ENCODE measurements around the gene RBBP6. TPM values are rescaled to one million over a fixed set of nuclear protein-coding genes. Genes with fewer than 3 reads are reported as not detected.

RBBP6 gene
- total RNA-seq, 1 donor from 2014 or later = 76.1 TPM

DNA sequence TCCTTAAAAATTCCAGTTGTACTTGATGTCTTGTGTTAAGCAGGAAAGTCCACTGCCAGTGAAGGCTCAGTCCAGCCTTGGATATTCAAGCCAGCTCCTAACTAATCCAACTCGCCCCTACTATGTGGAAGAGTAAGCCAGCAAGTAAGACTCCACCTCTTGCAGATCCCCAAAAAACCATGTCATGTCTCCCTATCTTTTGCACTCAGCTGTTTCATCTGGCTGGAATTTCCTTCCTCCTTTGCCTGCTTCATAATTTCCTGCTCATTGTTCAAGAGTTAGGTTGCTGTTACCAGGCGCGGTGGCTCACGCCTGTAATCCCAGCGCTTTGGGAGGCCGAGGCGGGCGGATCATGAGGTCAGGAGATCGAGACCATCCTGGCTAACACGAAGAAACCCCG, 37.8 kb downstream of the RBBP6 start:
- no peak for DNase-seq (ENCODE audit: low spot score, unreplicated experiment)
- Mint-ChIP-seq H3K36me3 (ENCODE audit: insufficient read depth) (peaks cover 17% of the 10 kb centered on the region), H3K9me3 (ENCODE audit: low read depth) (peaks cover 7% of the 10 kb centered on the region), H3K4me1 (ENCODE audit: low read depth) (no peaks in the 10 kb centered on the region), H3K4me3 (ENCODE audit: low read depth) (no peak overlapping the region), H3K27me3 (no peaks in the 10 kb centered on the region), H3K27ac (no peak overlapping the region)
- TF ChIP-seq, protein P1, sequence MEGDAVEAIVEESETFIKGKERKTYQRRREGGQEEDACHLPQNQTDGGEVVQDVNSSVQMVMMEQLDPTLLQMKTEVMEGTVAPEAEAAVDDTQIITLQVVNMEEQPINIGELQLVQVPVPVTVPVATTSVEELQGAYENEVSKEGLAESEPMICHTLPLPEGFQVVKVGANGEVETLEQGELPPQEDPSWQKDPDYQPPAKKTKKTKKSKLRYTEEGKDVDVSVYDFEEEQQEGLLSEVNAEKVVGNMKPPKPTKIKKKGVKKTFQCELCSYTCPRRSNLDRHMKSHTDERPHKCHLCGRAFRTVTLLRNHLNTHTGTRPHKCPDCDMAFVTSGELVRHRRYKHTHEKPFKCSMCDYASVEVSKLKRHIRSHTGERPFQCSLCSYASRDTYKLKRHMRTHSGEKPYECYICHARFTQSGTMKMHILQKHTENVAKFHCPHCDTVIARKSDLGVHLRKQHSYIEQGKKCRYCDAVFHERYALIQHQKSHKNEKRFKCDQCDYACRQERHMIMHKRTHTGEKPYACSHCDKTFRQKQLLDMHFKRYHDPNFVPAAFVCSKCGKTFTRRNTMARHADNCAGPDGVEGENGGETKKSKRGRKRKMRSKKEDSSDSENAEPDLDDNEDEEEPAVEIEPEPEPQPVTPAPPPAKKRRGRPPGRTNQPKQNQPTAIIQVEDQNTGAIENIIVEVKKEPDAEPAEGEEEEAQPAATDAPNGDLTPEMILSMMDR (IDR thresholded peaks at IDR 0.05; ENCODE audit: unreplicated experiment) = no peak

DNA sequence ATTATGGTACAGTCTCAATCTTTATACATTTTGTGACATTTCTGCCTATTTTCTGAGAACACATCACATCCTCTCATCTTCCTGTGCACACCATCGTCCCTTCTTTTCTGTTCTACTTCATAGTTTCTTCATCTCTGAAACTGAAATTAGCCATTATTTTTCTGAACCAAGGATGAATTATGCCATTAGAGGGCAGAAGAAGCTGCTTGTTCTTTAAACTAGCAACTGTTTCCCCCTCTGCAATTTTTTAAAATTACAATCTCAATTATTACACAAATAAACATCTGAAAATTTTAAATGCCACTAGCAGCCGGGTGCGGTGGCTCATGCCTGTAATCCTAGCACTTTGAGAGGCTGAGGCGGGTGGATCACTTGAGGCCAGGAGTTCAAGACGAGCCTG, 41.3 kb downstream of the RBBP6 start:
- H3K9me3 Mint-ChIP-seq (ENCODE audit: low read depth) = no peaks in the 10 kb centered on the region
- TF ChIP-seq, protein P1 (IDR thresholded peaks at IDR 0.05; ENCODE audit: unreplicated experiment) = peak; percentile 15
- H3K36me3 Mint-ChIP-seq (ENCODE audit: insufficient read depth) = peaks cover 2% of the 10 kb centered on the region
- H3K27ac Mint-ChIP-seq = no peak overlapping the region
- no peak overlapping the region for H3K4me3 Mint-ChIP-seq (ENCODE audit: low read depth)
- H3K27me3 Mint-ChIP-seq = peaks cover 2% of the 10 kb centered on the region
- no peak for DNase-seq (ENCODE audit: low spot score, unreplicated experiment)
- H3K4me1 Mint-ChIP-seq (ENCODE audit: low read depth) = no peaks in the 10 kb centered on the region

DNA sequence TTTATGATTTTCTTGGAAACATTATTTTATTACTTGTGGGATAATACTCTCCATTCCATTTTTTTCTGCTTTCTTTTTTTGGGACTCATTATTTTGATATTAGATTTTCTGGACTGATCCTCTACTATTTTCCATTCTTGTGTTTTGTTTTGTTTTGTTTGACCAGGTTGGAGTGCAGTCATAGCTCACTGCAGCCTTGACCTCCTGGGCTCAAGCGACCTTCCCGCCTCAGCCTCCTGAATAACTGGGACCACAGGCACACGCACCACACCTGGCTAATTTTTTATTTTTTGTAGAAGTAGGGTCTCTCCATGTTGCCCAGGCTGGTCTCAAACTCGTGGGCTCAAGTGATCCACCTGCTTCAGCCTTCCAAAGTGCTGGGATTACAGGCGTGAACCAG, 44.1 kb downstream of the RBBP6 start:
- H3K4me3 Mint-ChIP-seq (ENCODE audit: low read depth) = no peak overlapping the region
- TF ChIP-seq, protein P1 (IDR thresholded peaks at IDR 0.05; ENCODE audit: unreplicated experiment) = no peak
- peaks cover 4% of the 10 kb centered on the region for H3K27me3 Mint-ChIP-seq
- no peaks in the 10 kb centered on the region for H3K36me3 Mint-ChIP-seq (ENCODE audit: insufficient read depth)
- no peaks in the 10 kb centered on the region for H3K4me1 Mint-ChIP-seq (ENCODE audit: low read depth)
- peak overlapping the region; percentile 65 for H3K27ac Mint-ChIP-seq
- no peaks in the 10 kb centered on the region for H3K9me3 Mint-ChIP-seq (ENCODE audit: low read depth)
- DNase-seq (ENCODE audit: low spot score, unreplicated experiment) = no peak

DNA sequence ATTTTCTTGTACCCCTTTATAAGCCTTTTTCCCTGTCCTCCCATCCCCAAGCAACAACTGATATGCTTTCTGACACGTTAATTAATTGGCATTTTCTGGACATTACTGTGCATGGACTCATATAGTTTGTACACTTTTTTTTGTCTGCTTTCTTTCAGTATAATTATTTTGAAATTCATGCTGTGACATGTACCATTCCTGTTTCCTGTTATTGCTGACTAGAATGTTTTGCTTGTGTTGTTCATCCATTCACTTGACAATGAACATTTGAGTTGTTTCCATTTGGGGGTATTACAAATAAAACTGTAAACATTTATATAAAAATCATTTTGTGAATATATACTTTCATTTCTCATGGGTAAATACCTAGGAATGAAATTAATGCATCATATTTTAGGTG, 50.6 kb downstream of the RBBP6 start:
- DNase-seq (ENCODE audit: low spot score, unreplicated experiment) = no peak
- H3K4me1 Mint-ChIP-seq (ENCODE audit: low read depth) = no peaks in the 10 kb centered on the region
- H3K36me3 Mint-ChIP-seq (ENCODE audit: insufficient read depth) = no peaks in the 10 kb centered on the region
- H3K27ac Mint-ChIP-seq = no peak overlapping the region
- H3K4me3 Mint-ChIP-seq (ENCODE audit: low read depth) = no peak overlapping the region
- H3K9me3 Mint-ChIP-seq (ENCODE audit: low read depth) = no peaks in the 10 kb centered on the region
- TF ChIP-seq, protein P1 (IDR thresholded peaks at IDR 0.05; ENCODE audit: unreplicated experiment) = no peak
- H3K27me3 Mint-ChIP-seq = peaks cover 4% of the 10 kb centered on the region

DNA sequence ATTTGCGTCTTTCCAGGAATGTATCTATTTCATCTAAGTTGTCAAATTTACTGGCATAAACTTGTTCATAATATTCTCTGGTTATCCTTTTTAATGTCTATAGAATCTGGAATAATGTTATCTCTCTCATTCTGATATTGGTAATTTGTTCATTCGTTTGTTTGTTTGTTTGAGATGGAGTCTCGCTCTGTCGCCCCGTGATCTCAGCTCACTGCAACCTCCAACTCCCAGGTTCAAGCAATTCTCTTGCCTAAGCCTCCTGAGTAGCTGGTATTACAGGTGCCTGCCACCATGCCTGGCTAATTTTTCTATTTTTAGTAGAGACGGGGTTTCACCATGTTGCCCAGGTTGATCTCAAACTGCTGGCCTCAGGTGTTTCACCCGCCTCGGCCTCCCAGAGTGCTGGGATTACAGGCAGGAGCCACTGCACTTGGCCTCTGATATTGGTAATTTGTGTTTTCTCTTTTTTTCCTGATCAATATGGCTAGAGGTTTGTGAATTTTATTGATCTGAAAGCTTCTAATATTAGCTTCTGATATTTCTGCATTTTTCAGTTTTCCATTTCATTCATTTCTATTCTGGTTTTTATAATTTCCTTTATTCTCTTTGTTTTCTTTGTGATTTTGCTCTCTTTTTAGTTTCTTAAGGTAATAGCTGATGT, 59.5 kb downstream of the RBBP6 start:
- Mint-ChIP-seq H3K9me3 (ENCODE audit: low read depth) (peaks cover 4% of the 10 kb centered on the region), H3K4me3 (ENCODE audit: low read depth) (no peak overlapping the region), H3K27ac (no peak overlapping the region)

More for the DNA sequence above, 59.5 kb downstream of the RBBP6 start:
- H3K36me3 Mint-ChIP-seq (ENCODE audit: insufficient read depth) = no peaks in the 10 kb centered on the region
- no peaks in the 10 kb centered on the region for H3K4me1 Mint-ChIP-seq (ENCODE audit: low read depth)
- no peaks in the 10 kb centered on the region for H3K27me3 Mint-ChIP-seq
- DNase-seq (ENCODE audit: low spot score, unreplicated experiment) = no peak
- TF ChIP-seq, protein P1 (IDR thresholded peaks at IDR 0.05; ENCODE audit: unreplicated experiment) = no peak

Measured in progenitor cell of endocrine pancreas (in vitro differentiated cells).